Muscle of leg (tissue), 11 donors: ENCODE data around the gene MTFP1. TPM values are rescaled to one million over a fixed set of nuclear protein-coding genes. Genes with fewer than 3 reads are reported as not detected.
"Not testable (repeated sequence)": the region's sequence is repeated elsewhere in the genome, so short reads cannot be mapped to it uniquely, and the experiment has no call there.

Experiments
- DNase-seq: peaks from one replicate; pipeline ENCODE4 v3.0.0; 2013
- H3K27ac ChIP-seq: one replicate; pipeline ENCODE4 v1.5.1; 2013; ENCODE audit warnings: mild to moderate bottlenecking, low read length, control low read depth
- H3K27me3 ChIP-seq: one replicate; pipeline ENCODE4 v1.6.1; 2013; ENCODE audit warnings: low read length; ENCODE audit not compliant: control insufficient read depth, insufficient read depth
- H3K36me3 ChIP-seq: one replicate; pipeline ENCODE4 v1.6.1; 2013; ENCODE audit warnings: low read length; ENCODE audit not compliant: control insufficient read depth, insufficient read depth
- H3K4me1 ChIP-seq: one replicate; pipeline ENCODE4 v1.6.1; 2013; ENCODE audit warnings: low read length; ENCODE audit not compliant: control insufficient read depth, insufficient read depth
- H3K4me3 ChIP-seq: one replicate; pipeline ENCODE4 v1.5.1; 2013; ENCODE audit warnings: low read length, control low read depth
- H3K9me3 ChIP-seq: replicated peaks from 2 replicates; pipeline ENCODE4 v1.6.1; 2013; ENCODE audit warnings: low read depth, low read length; ENCODE audit not compliant: control insufficient read depth
- WGBS: methylation state at CpG from one replicate; pipeline ENCODE4 v1.1.5; 2013; ENCODE audit warnings: missing lambda C conversion rate; ENCODE audit not compliant: insufficient coverage; 5-methylcytosine and 5-hydroxymethylcytosine counted together
- polyA plus RNA-seq, 8 donors: library from polyadenylated mRNA; unstranded; fragments of 120-200 nt; gene quantifications; one replicate each; pipeline versions ENCODE4 v1.2.1 to v1.2.3, GENCODE V29; 2013; ENCODE audit warnings: inconsistent platforms in 1 of 8, low replicate concordance in 1 of 8; ENCODE audit not compliant: insufficient read length in 8 of 8, insufficient read depth in 1 of 8
- total RNA-seq: library from RNA; stranded (reverse); fragments of 120-200 nt; gene quantifications from one replicate; pipeline ENCODE4 v1.2.4, GENCODE V29; 2013

Gene MTFP1
- total and polyA plus RNA-seq, 9 donors, result 7.1 to 10.4 (median 8.2) TPM

- not testable (repeated sequence) for DNase-seq, H3K4me3 ChIP-seq, H3K36me3 ChIP-seq, H3K9me3 ChIP-seq, H3K27ac ChIP-seq
- Histone ChIP-seq H3K27me3 (peaks cover 29% of the 10 kb centered on the region), H3K4me1 (peaks cover 27% of the 10 kb centered on the region)
- WGBS, result no CpG with 5 or more reads among the region's 3 CpGs
These were observed 24.5 kb upstream of the MTFP1 start for GRCh38 chr22:30401024-30401423.

GRCh38 chr22:30402028-30402765 is 23.4 kb upstream of the MTFP1 start:
- H3K9me3 ChIP-seq, result no peaks in the 10 kb centered on the region
- H3K27ac ChIP-seq, result no peak overlapping the region
- peaks cover 22% of the 10 kb centered on the region for H3K4me1 ChIP-seq
- H3K36me3 ChIP-seq, result peaks cover 7% of the 10 kb centered on the region
- peak; percentile 49 for DNase-seq
- H3K27me3 ChIP-seq, result peaks cover 19% of the 10 kb centered on the region
- no CpG with 5 or more reads among the region's 5 CpGs for WGBS
- H3K4me3 ChIP-seq, result no peak overlapping the region

- peaks cover 17% of the 10 kb centered on the region for H3K4me1 ChIP-seq
- not testable (repeated sequence) for H3K27ac ChIP-seq, H3K4me3 ChIP-seq, DNase-seq, H3K9me3 ChIP-seq
- peaks cover 11% of the 10 kb centered on the region for H3K36me3 ChIP-seq
- WGBS, result no CpG with 5 or more reads among the region's 5 CpGs
- peaks cover 14% of the 10 kb centered on the region for H3K27me3 ChIP-seq
These were observed 22.8 kb upstream of the MTFP1 start for GRCh38 chr22:30402766-30403104.

GRCh38 chr22:30404307-30404706 is 21.3 kb upstream of the MTFP1 start:
- no peak for DNase-seq
- peaks cover 14% of the 10 kb centered on the region for H3K36me3 ChIP-seq
- no peaks in the 10 kb centered on the region for H3K9me3 ChIP-seq
- WGBS, result 72% methylated on average over 6 of the region's 6 CpGs
- H3K27me3 ChIP-seq, result peaks cover 6% of the 10 kb centered on the region
- peaks cover 11% of the 10 kb centered on the region for H3K4me1 ChIP-seq
- no peak overlapping the region for H3K27ac ChIP-seq
- H3K4me3 ChIP-seq, result no peak overlapping the region

- Histone ChIP-seq H3K4me1 (peaks cover 11% of the 10 kb centered on the region), H3K4me3 (no peak overlapping the region), H3K27me3 (no peaks in the 10 kb centered on the region), H3K27ac (no peak overlapping the region), H3K9me3 (no peaks in the 10 kb centered on the region), H3K36me3 (peaks cover 17% of the 10 kb centered on the region)
- DNase-seq, result no peak
- WGBS, result 100% methylated on average over 1 of the region's 4 CpGs
These were observed 19.8 kb upstream of the MTFP1 start for GRCh38 chr22:30405731-30406130.

GRCh38 chr22:30406400-30406799 is 19.2 kb upstream of the MTFP1 start:
- Histone ChIP-seq H3K36me3 (peaks cover 17% of the 10 kb centered on the region), H3K9me3 (no peaks in the 10 kb centered on the region), H3K27ac (no peak overlapping the region), H3K4me3 (no peak overlapping the region), H3K4me1 (peaks cover 11% of the 10 kb centered on the region), H3K27me3 (no peaks in the 10 kb centered on the region)
- WGBS, result 79% methylated on average over 6 of the region's 6 CpGs
- DNase-seq, result no peak

- Histone ChIP-seq H3K36me3 (peaks cover 26% of the 10 kb centered on the region), H3K9me3 (no peaks in the 10 kb centered on the region), H3K27me3 (no peaks in the 10 kb centered on the region), H3K4me1 (peaks cover 4% of the 10 kb centered on the region), H3K4me3 (no peak overlapping the region), H3K27ac (no peak overlapping the region)
- WGBS, result 75% methylated on average over 12 of the region's 13 CpGs
- no peak for DNase-seq
These were observed 17.0 kb upstream of the MTFP1 start for GRCh38 chr22:30408388-30409102.

- H3K4me1 ChIP-seq, result peaks cover 2% of the 10 kb centered on the region
- DNase-seq, result no peak
- 94% methylated on average over 2 of the region's 3 CpGs for WGBS
- H3K9me3 ChIP-seq, result no peaks in the 10 kb centered on the region
- H3K27ac ChIP-seq, result no peak overlapping the region
- H3K36me3 ChIP-seq, result peaks cover 44% of the 10 kb centered on the region
- no peaks in the 10 kb centered on the region for H3K27me3 ChIP-seq
- H3K4me3 ChIP-seq, result no peak overlapping the region
These were observed 13.8 kb upstream of the MTFP1 start for GRCh38 chr22:30411780-30412179.

- Histone ChIP-seq H3K36me3 (peaks cover 41% of the 10 kb centered on the region), H3K4me1 (peaks cover 2% of the 10 kb centered on the region), H3K9me3 (no peaks in the 10 kb centered on the region), H3K27ac (no peak overlapping the region), H3K4me3 (no peak overlapping the region), H3K27me3 (no peaks in the 10 kb centered on the region)
- 68% methylated on average over 4 of the region's 4 CpGs for WGBS
- DNase-seq, result no peak
These were observed 12.6 kb upstream of the MTFP1 start for GRCh38 chr22:30413001-30413400.

GRCh38 chr22:30413745-30414524 is 11.6 kb upstream of the MTFP1 start:
- Histone ChIP-seq H3K27ac (no peak overlapping the region), H3K4me1 (peaks cover 2% of the 10 kb centered on the region), H3K36me3 (peaks cover 48% of the 10 kb centered on the region), H3K9me3 (no peaks in the 10 kb centered on the region), H3K4me3 (no peak overlapping the region), H3K27me3 (no peaks in the 10 kb centered on the region)
- 60% methylated on average over 1 of the region's 5 CpGs for WGBS
- DNase-seq, result no peak
